KBM-7 (cell line): ENCODE data around the gene ARSA.
A peak's percentile ranks its signal among the peaks of the same experiment; 100 is the strongest.
"Not testable (repeated sequence)": the region's sequence is repeated elsewhere in the genome, so short reads cannot be mapped to it uniquely, and the experiment has no call there.

Experiments used
- DNase-seq: peaks from one replicate; pipeline ENCODE4 v3.0.0-alpha.2; 2015
- in situ Hi-C: fragments of 300-500 bp; cut with MboI; formaldehyde crosslinking; loops from 2 replicates; pipeline ENCODE4 v1.14.3; 2020; ENCODE audit warnings: low sequenced_read_pairs, low pct_unique_long_range_greater_than_20kb, mixed read lengths

Gene ARSA

DNA sequence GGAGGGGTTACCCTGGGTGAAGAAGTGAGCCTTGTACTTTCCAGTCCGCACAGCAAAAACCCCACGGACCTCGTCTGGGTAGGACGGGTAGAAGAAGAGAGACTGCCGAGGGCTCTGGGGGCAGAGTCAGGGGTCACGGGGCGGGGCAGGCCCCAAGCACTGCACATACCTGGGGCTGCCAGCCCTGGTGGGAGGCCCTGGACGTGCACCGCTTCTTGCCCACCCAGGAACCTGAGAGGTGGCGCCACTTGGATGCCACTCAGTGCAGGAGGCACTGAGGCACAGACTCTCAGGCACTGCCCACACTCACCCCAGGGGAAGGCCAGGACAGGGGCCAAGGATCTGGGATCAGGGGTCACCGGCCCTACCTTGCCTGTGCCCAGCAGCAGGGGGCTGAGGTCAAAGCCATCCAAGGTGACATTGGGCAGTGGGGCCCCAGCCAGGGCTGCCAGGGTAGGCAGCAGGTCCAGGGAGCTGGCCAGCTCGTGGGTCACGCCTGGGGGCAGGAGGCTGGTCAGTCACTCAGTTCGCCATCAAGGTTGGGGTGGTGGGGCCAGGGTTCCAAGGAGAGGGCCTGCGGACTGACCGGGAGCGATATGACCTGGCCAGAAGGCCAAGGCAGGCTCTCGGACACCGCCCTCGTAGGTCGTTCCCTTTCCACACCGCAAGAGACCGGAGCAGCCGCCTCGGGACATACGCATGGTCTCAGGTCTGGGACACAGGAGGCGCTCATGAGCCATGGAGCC lies 2.2 kb downstream of the ARSA start:
- in situ Hi-C loops: no loop called here
- DNase-seq: no peak

DNA sequence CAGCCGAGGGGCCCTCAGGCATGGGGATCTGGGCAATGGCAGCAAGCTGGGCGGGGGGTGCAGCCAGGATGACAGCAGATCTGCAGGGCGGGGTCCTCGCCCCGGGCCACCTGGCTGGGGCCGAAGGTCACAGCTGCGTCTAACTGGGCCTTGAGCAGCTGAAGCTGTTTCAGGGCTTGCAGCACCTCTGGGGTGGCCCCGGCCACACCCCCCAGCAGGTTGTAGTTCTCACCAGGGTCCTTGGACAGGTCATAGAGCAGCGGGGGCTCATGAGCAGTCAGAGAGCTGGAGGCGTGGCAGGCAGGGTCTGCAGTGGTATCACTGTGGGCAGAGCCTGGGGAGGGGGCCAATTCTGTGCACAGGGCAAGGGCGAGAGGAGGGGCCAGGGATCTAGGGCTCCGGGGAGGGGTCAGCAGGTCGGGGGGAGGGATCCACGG lies 2.8 kb downstream of the ARSA start:
- in situ Hi-C loops: no loop called here

DNA sequence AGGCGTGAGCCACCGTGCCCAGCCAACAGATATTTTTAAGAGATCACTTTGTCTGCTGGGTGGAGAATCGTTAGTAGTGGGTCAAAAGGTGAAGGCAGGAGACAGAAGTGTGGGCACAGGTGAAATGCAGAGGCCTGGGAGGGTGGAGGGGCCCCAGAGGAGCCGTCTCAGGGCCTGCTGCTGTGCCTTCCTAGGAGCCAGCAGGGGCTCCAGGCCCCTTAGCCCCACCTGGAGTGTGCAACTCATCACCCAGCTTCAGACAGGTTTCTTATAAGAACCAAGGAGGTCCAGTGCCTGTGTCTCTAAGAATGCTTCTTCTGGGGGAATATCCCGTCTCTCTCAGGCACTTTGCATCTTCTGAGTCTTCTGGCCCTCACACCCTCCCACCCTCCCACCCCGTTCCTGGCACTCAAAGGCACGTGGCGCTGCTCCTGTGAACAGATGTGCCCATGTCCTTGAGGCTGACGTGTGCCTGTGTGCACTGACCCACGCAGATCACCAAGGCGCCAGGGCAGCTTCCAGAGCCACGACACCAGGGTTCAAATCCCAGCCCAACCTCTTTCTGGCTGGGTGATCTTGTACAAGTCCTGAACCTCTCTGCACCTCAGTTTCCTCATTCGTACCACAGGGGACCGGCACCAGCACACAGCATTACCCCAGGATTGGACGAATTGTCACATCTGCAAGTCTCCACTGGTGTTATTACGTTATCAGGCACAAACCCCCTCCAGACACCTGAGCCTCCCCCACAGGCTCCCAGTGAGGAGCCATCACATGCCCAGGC lies 3.4 kb downstream of the ARSA start:
- in situ Hi-C loops: no loop called here
- no peak for DNase-seq

More for the DNA sequence above, 2.8 kb downstream of the ARSA start:
- DNase-seq: no peak

DNA sequence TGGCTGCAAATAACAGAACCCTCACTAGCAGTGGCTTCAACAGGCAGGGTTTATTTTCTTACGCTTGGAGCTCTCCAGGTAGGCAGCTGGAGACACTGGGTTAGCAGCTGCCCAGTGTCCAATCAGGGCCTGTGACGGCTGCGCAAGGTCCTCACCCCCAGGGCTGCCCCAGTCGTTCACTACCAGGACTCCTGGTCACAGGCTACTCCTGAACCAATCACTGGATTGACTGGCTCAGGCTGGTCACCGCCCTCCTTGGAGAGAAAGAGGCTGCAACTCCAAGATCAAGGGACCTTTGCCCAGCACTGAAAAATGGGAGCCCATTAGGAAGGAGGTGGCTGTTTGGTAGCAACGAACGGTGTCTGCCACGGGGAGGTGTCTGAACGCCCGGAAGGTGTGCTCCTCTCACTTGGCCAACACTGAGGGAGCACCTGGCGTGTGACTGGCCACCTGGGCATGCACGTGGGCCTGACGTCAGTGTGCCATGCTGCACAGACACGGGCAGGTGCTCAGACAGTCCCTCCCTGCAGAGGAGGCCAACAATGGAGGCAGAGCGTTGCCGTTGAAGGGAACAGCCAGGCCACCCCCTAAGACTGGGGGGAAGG lies 5.1 kb downstream of the ARSA start:
- in situ Hi-C loops: no loop called here
- no peak for DNase-seq

DNA sequence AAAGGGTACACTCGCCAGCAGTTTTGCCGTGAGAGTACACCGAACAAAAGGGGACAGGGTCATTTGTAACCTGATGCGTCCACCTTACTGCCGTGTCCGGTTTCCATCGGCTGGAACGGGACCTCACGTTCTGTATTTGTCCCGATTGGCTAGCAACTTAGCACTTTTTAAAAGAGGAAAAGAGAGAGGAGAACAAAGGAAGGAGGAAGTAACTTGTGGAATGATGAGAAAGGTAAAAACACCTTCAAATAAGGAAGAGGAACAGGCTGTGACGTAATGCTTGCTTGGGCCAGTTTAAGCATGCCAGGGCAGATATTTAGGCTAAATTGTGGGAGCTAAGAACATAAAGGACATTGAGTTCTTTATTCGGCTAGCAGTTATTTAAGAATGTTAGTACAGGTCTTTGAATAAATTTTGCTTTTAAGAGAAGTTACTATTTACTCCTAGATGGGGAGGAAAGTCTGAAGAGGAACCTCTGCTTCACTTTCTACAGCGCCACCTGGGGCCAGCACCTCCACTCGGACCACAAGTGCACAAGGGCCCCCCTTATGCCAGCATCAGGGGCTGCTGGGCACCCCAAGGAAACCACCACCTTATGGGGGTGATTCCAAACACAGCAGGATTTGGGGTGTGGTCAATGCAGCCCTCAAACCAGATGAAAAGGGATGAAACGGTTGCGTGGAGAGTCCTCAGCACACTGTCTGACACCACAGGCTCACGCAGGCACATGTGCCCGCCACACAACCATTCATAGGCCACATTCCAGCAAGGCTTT lies 5.8 kb downstream of the ARSA start:
- in situ Hi-C loops: no loop called here
- DNase-seq: peak; percentile 63

DNA sequence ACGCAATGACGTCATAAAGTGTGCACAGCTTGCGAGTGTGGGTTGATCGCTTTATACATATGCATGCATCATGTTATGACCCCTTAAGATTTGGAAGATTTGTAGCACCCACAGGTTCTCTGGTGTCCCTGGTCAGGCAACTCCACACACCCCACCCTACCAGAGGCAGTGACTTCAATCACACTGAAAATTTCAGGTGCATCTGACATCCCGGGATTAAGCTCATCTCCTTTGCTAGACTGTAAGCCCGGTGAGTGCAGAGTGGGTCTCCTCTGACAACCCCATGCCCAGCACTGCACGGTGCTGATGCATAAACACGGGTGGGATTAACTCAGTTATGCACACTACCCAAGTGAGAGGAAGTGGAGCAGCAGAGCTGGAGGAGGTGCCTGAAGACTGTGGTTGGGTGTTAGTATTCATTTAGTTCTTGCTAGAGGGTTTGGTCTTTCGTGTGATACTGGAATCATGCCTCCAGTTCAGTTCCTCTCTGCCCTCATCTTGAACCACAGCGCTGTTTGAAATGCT lies 6.5 kb downstream of the ARSA start:
- in situ Hi-C loops: no loop called here
- DNase-seq: peak; percentile 79

DNA sequence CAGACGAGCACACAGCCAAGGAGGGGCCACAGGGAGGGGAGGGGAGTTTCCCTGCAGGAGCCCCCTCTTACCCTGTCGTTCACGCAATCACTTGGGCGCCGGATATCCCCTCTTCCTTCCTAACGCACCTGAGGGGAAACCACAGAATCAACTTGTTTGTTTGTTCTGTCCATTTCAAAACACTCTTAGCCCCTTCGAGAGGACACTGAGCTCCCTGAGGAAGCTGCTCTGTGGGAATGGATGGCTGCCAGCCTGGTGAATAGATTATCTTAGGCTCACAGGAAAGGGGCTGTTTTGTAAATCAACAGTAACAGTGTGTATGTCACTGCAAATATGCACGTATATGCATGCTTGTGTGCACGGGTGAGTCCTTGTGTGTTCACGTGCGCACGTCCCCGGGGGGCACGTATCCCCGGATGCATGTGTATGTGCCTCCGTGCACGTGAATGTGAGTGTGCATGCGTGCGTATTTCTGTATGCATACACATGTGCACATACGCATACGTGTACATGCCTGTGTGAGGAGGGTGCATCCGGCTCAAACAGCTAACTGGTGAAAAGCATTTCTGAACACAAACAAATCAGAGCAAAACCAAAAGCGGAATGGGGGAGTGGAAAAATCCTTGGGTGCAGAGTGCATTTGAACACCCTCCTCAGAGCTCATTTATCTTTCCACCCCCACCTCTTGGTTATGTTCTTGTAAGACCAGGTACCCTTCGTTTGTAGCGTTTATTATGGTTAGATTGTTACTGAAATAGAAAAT lies 7.2 kb downstream of the ARSA start:
- in situ Hi-C loops: no loop called here

DNA sequence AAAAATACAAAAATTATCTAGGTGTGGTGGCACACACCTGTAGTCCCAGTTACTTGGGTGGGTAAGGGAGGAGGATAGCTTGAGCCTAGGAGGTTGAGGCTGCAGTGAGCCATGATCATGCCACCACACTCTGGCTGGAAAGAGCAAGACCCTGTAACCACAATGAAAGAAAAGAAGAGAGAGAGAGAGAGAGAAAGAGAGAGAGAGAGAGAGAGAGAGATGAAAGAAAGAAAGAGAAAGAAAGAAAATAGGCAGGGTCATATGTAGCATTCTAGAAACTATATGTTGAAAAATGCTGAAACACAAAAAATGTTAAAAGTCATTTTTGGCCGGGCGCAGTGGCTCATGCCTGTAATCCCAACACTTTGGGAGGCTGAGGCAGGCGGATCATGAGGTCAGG lies 13.7 kb downstream of the ARSA start:
- DNase-seq, in situ Hi-C loops: not testable (repeated sequence)

More for the DNA sequence above, 7.2 kb downstream of the ARSA start:
- peak; percentile 92 for DNase-seq

DNA sequence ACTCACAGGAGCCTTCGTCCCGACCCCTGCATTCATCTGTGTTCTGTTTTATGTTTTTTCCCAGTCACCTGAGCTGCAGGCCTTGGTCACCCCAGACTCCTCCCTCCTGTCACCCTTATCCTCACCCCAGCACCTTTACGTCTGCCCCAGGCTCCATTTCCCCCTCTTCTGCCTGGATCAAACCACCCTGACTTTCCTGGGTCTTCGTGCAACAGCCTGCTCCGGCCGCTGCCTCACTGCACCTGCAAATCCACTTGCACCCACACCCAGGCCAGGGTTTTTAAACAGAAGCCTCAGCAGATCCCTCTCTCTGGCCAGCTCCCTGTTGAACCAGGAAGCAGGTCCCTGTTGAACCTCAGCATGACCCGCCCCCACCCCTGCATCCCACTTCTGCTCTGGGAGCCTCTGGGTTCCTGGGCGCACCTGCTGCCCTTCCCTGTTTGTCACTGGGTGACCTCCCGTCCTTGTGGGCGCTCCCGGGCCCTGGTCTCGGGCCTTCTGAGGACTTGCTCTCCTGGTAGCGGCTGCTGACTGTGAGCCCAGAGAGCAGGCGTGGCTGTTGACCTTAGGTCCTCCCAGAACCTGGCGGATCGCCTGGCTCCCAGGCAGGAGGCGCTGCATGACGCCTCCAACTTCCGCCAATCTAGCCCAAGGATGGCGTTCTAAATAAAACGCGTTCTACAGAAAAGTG lies 14.5 kb downstream of the ARSA start:
- in situ Hi-C loops: no loop called here
- DNase-seq: no peak

DNA sequence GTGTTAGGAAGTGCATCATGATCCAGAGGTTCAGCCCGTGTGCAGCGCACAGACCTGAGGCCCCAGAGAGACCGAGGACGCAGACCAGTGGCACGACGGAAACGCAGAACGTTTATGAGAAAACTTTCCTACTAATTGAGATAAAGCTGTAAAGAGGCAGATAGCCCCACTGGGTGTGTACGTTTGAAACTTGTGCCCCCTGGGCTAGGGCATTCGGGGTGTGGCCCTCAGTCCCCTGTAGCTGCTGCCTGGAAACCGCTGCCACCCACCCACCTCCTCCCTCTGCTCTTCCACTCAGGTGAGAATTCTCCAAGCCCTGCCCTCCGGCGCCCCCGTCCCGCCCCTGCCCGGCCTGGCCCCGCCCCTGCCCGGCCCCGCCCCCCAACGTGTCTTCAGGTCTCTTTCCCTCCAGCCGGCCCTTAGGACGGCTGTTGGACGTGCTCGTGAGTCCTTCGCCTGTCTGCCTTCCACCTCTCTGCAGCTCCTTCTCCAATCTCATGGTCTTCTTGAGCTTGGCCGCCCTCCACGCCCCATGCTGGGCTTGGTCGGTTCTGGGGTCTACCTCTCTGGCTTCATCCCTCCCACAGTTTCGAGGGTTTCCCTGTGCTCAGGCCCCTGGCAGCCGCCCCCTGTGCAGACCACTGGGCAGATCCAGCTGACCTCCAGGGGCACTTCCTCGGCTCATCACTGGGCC lies 15.3 kb downstream of the ARSA start:
- in situ Hi-C loops: no loop called here
- DNase-seq: no peak

DNA sequence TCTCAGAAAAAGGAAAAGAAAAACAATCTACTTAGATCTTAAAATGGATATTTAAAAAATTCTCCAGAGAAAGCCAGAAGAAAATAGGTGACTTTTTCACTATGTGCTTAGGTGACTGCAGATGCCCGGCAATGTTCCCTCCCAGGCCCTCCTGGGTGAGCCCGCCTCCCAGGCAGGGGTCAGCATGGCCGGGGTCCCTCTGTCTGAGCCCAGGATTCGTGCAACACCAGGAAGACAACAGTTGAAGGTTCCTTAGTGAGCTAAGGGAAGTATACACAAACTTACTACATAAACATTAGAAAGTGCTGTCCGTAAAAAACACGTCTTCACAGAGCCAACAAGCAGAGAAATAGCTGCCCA lies 15.8 kb downstream of the ARSA start:
- no peak for DNase-seq
- in situ Hi-C loops: no loop called here

DNA sequence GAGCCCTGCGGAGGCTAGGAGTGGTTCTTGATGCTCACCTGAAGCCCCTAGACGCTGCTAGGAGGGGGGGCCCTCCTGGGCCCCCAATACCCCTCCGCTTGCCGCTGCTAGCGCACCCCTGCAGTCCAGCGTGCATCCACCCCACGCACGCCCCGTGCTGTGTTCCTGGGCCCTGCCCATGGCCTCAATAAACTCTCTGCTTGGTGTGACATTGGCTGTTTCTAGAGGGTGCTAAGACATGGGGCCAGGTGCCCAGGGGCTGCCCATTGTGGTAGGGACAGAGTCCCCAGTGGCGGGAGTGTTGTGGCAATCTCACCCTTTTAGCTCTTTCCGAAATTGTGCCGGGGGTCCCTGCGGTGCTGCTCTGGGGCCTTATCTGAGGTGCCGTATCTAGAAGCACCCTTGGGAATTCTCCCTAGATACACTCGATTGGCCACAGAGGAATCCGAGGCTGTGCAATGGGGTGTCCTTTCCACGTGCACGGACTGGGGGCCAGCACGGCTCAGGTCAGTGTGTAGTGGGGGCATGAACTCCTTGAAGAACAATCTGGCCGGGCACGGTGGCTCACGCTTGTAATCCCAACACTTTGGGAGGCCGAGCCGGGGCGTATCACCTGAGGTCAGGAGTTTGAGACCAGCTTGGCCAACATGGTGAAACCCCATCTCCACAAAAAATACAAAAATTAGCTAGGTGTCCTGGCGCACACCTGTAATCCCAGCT lies 16.5 kb downstream of the ARSA start:
- in situ Hi-C loops: no loop called here
- no peak for DNase-seq

DNA sequence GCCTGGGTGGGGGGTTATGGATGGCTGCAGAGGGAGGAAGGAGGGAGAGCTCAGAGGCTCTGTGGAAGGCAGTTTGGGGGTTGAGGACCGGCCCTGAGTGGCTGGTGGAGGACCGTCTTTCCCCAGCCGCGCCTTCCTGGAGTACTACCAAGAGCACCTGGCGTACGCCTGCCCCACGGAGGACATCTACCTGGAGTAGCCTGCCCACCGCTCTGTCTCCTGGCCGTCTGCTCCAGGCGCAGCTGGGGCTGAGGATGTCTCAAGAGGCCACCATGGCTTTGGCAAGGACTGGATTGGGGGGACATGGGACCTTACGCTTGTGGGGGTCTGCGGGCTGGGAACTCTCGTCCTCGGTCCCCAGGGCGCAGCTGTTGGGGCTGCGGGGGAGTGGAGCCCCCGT lies 17.4 kb downstream of the ARSA start:
- DNase-seq: no peak
- in situ Hi-C loops: no loop called here

DNA sequence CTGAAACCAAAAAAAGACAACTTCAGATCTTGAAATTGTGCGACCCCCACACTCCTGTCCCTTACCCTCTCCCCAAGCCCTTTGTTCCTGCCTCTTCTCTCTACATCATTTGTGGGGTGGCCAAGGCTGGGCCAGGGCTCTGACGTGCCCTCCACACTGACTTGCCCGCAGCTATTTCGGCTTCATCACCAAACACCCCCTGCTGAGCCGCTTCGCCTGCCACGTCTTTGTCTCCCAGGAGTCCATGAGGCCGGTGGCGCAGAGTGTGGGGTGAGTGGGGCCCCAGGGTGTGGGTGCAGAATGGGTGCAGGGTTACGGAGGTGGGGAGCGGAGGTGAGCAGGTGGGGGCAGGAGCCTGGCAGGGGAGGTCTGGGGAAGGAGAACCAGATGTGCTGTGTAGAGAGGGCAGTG lies 17.9 kb downstream of the ARSA start:
- in situ Hi-C loops: no loop called here
- no peak for DNase-seq

DNA sequence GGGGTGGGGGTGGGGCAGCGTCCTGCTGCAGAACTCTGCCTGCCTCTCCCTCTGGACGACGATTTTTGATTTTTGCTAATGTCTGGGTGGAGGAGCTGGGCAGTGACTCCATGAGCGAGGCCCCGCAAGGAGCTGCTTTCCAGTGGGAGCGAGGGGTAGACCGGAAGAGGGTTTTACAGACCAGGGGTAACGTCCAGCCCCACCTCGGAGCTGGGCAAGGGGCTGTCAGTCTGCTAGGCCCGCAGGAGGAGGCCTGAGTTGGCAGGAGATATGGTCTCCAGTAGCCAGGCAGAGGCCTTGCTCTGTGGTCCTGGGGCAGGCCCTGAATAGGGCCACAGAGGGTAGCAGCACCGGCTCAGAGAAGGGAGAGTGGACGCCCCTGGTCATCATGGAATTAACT lies 18.4 kb downstream of the ARSA start:
- DNase-seq: no peak
- in situ Hi-C loops: no loop called here

DNA sequence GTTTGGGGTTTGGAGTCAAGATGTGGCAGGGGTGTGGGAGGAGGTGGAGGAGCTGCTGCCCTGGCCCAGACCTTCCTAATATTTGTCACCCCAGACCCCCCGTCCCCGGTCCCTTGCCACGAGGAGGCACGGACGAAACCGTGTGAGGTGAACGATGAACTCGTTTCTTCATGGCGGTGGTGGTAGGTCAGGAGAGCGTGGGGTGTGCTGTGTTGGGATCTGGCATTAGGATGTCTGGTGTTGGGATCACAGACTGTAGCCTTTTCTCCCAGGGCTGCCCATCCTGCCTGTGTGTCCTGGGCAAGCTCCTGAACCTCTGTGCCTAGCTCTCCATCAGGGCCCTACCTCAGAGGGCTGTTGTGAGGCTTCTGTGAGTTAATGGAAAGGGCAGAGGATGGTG lies 19.0 kb downstream of the ARSA start:
- in situ Hi-C loops: no loop called here
- DNase-seq: no peak
